Measurements from ENCODE around the gene UNC5A.

DNA sequence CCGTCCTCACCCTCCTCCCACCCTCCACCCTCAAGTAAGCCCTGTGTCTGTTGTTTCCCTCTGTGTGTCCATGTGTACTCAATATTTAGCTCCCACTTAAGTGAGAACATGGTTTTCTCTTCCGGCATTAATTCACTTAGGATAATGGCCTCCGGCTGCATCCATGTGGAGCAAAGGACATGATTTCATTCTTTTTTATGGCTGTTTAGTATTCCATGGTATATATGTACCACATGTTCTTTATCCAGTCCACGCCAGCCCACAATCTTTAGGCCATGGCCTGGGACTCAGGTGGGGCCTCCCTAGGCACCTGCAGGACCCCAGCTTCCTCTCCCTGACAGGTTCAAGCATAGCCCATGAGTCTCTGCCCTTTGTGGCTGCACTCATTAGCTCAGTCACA is 22.9 kb downstream of the UNC5A start:
- no peak for TF ChIP-seq ZFP3 (CRISPR knock-in tag; IDR thresholded peaks at IDR 0.05)
- no peak for TF ChIP-seq TCF4 (CRISPR knock-in tag; IDR thresholded peaks at IDR 0.05; ENCODE audit: borderline replicate concordance)
- TF ChIP-seq, protein P1, sequence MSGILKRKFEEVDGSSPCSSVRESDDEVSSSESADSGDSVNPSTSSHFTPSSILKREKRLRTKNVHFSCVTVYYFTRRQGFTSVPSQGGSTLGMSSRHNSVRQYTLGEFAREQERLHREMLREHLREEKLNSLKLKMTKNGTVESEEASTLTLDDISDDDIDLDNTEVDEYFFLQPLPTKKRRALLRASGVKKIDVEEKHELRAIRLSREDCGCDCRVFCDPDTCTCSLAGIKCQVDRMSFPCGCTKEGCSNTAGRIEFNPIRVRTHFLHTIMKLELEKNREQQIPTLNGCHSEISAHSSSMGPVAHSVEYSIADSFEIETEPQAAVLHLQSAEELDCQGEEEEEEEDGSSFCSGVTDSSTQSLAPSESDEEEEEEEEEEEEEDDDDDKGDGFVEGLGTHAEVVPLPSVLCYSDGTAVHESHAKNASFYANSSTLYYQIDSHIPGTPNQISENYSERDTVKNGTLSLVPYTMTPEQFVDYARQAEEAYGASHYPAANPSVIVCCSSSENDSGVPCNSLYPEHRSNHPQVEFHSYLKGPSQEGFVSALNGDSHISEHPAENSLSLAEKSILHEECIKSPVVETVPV (CRISPR knock-in tag; IDR thresholded peaks at IDR 0.05), result no peak

All from SK-N-SH treated with all-trans-retinoic acid at 6 μM for 48 hours (cell line).